Dendritic cell treated with granulocyte-macrophage colony-stimulating factor and Interleukin-4, amounts not matched to agents 40 ng/mL and 50 ng/mL, for 4 days (primary cell): Measurements from ENCODE around the gene YPEL4.
"Not testable (repeated sequence)": the region's sequence is repeated elsewhere in the genome, so short reads cannot be mapped to it uniquely, and the experiment has no call there.

Experiments used
- H3K27ac Mint-ChIP-seq: one replicate; pipeline ENCODE4 v1.8.0; 2022; ENCODE audit warnings: mild to moderate bottlenecking, mixed read lengths
- H3K27me3 Mint-ChIP-seq: one replicate; pipeline ENCODE4 v1.8.0; 2022; ENCODE audit warnings: mild to moderate bottlenecking, mixed read lengths
- H3K36me3 Mint-ChIP-seq: one replicate; pipeline ENCODE4 v1.8.0; 2022; ENCODE audit warnings: low read depth, mixed read lengths
- H3K4me1 Mint-ChIP-seq: one replicate; pipeline ENCODE4 v1.8.0; 2022; ENCODE audit warnings: low read depth, mixed read lengths
- H3K4me3 Mint-ChIP-seq: one replicate; pipeline ENCODE4 v1.8.0; 2022; ENCODE audit warnings: mild to moderate bottlenecking, moderate library complexity, mixed read lengths
- H3K9me3 Mint-ChIP-seq: one replicate; pipeline ENCODE4 v1.8.0; 2022; ENCODE audit warnings: mixed read lengths
- intact Hi-C: fragments of 100-400 bp; cut with micrococcal nuclease; formaldehyde crosslinking; loops from one replicate; pipeline ENCODE4 v1.15.0; 2022

Gene YPEL4

GRCh38 chr11:57649826-57650738, at the start of gene YPEL4:
Gene YPEL4, minus strand, starts transcription at chr11:57649912. Its CDS starts 2,805 bp downstream, at chr11:57647107.
- H3K36me3 Mint-ChIP-seq = peaks cover 6% of the 10 kb centered on the region
- H3K9me3 Mint-ChIP-seq = no peaks in the 10 kb centered on the region
- H3K27ac Mint-ChIP-seq = peak within 1 kb of the TSS; percentile 75
- intact Hi-C loops = loop anchor here (10.0 kb wide), 1 partner anchor 145 kb away; no protein-coding TSS in a partner anchor
- peaks cover 26% of the 10 kb centered on the region for H3K27me3 Mint-ChIP-seq
- H3K4me3 Mint-ChIP-seq = peak within 1 kb of the TSS; percentile 81
- H3K4me1 Mint-ChIP-seq = peaks cover 88% of the 10 kb centered on the region

- Mint-ChIP-seq H3K27me3 (no peaks in the 10 kb centered on the region), H3K27ac (no peak overlapping the region), H3K4me1 (no peaks in the 10 kb centered on the region), H3K9me3 (no peaks in the 10 kb centered on the region), H3K4me3 (no peak overlapping the region), H3K36me3 (peaks cover 99% of the 10 kb centered on the region)
- intact Hi-C loops = no loop called here
Observed at GRCh38 chr11:57698843-57699365, 49.2 kb upstream of the YPEL4 start.

- intact Hi-C loops, H3K4me1 Mint-ChIP-seq, H3K27me3 Mint-ChIP-seq, H3K9me3 Mint-ChIP-seq, H3K4me3 Mint-ChIP-seq, H3K27ac Mint-ChIP-seq: not testable (repeated sequence)
- peaks cover 92% of the 10 kb centered on the region for H3K36me3 Mint-ChIP-seq
Observed at GRCh38 chr11:57690474-57690873, 40.8 kb upstream of the YPEL4 start.

- no peak overlapping the region for H3K4me3 Mint-ChIP-seq
- intact Hi-C loops = no loop called here
- H3K9me3 Mint-ChIP-seq = no peaks in the 10 kb centered on the region
- peaks cover 98% of the 10 kb centered on the region for H3K36me3 Mint-ChIP-seq
- H3K27me3 Mint-ChIP-seq = no peaks in the 10 kb centered on the region
- H3K4me1 Mint-ChIP-seq = peaks cover 21% of the 10 kb centered on the region
- no peak overlapping the region for H3K27ac Mint-ChIP-seq
Observed at GRCh38 chr11:57681168-57681567, 31.5 kb upstream of the YPEL4 start.

- Mint-ChIP-seq H3K36me3 (peaks cover 98% of the 10 kb centered on the region), H3K9me3 (no peaks in the 10 kb centered on the region), H3K27ac (no peak overlapping the region), H3K4me1 (peaks cover 27% of the 10 kb centered on the region), H3K4me3 (no peak overlapping the region), H3K27me3 (no peaks in the 10 kb centered on the region)
- intact Hi-C loops = no loop called here
Observed at GRCh38 chr11:57680552-57680874, 30.8 kb upstream of the YPEL4 start.

GRCh38 chr11:57679396-57679795, 29.7 kb upstream of the YPEL4 start:
- H3K4me1 Mint-ChIP-seq = peaks cover 33% of the 10 kb centered on the region

GRCh38 chr11:57675176-57675941, 25.6 kb upstream of the YPEL4 start:
- no peaks in the 10 kb centered on the region for H3K27me3 Mint-ChIP-seq
- H3K4me3 Mint-ChIP-seq = no peak overlapping the region
- no peak overlapping the region for H3K27ac Mint-ChIP-seq
- peaks cover 93% of the 10 kb centered on the region for H3K36me3 Mint-ChIP-seq
- H3K9me3 Mint-ChIP-seq = no peaks in the 10 kb centered on the region
- intact Hi-C loops = no loop called here
- H3K4me1 Mint-ChIP-seq = peaks cover 51% of the 10 kb centered on the region

More at GRCh38 chr11:57679396-57679795, 29.7 kb upstream of the YPEL4 start:
- Mint-ChIP-seq H3K4me3 (no peak overlapping the region), H3K27me3 (no peaks in the 10 kb centered on the region), H3K36me3 (peaks cover 98% of the 10 kb centered on the region), H3K27ac (no peak overlapping the region), H3K9me3 (no peaks in the 10 kb centered on the region)
- intact Hi-C loops = no loop called here

GRCh38 chr11:57674251-57674650, 24.5 kb upstream of the YPEL4 start:
- intact Hi-C loops = no loop called here
- H3K27me3 Mint-ChIP-seq = no peaks in the 10 kb centered on the region

GRCh38 chr11:57668434-57668782, 18.7 kb upstream of the YPEL4 start:
- H3K4me3 Mint-ChIP-seq = peak overlapping the region; percentile 84
- intact Hi-C loops = loop anchor here (1.0 to 10.0 kb wide), 2 partner anchors 99 to 856 kb away; no protein-coding TSS in a partner anchor
- H3K27ac Mint-ChIP-seq = peak overlapping the region; percentile 97
- no peaks in the 10 kb centered on the region for H3K9me3 Mint-ChIP-seq
- H3K4me1 Mint-ChIP-seq = peaks cover 45% of the 10 kb centered on the region
- H3K36me3 Mint-ChIP-seq = peaks cover 49% of the 10 kb centered on the region
- H3K27me3 Mint-ChIP-seq = no peaks in the 10 kb centered on the region

More at GRCh38 chr11:57674251-57674650, 24.5 kb upstream of the YPEL4 start:
- Mint-ChIP-seq H3K4me1 (peaks cover 57% of the 10 kb centered on the region), H3K9me3 (no peaks in the 10 kb centered on the region), H3K4me3 (no peak overlapping the region), H3K27ac (no peak overlapping the region), H3K36me3 (peaks cover 84% of the 10 kb centered on the region)

- Mint-ChIP-seq H3K27ac (peak within 1 kb of the TSS; percentile 97), H3K9me3 (no peaks in the 10 kb centered on the region), H3K36me3 (peaks cover 46% of the 10 kb centered on the region), H3K4me3 (peak within 1 kb of the TSS; percentile 84), H3K27me3 (no peaks in the 10 kb centered on the region), H3K4me1 (peaks cover 40% of the 10 kb centered on the region)
- intact Hi-C loops = loop anchor here (1.0 to 10.0 kb wide), 5 partner anchors 11 to 911 kb away; partner anchors contain the start of genes CLP1, MED19, TMX2 and ZFP91
Observed at GRCh38 chr11:57667736-57668433, 18.2 kb upstream of the YPEL4 start, which contains the start of gene ZDHHC5. Gene ZDHHC5, plus strand, starts transcription at chr11:57668114. Its CDS starts 4,977 bp downstream, at chr11:57673091.

GRCh38 chr11:57667117-57667735, 17.5 kb upstream of the YPEL4 start:
- Mint-ChIP-seq H3K9me3 (no peaks in the 10 kb centered on the region), H3K27ac (peak overlapping the region; percentile 97), H3K4me1 (peaks cover 33% of the 10 kb centered on the region), H3K4me3 (peak overlapping the region; percentile 84), H3K36me3 (peaks cover 46% of the 10 kb centered on the region), H3K27me3 (no peaks in the 10 kb centered on the region)
- intact Hi-C loops = loop anchor here (1.0 to 10.0 kb wide), 4 partner anchors 10 to 912 kb away; partner anchors contain the start of genes CLP1, MED19, TMX2 and ZFP91

GRCh38 chr11:57663975-57664374, 14.3 kb upstream of the YPEL4 start:
- H3K9me3 Mint-ChIP-seq = no peaks in the 10 kb centered on the region
- no peak overlapping the region for H3K4me3 Mint-ChIP-seq
- no peaks in the 10 kb centered on the region for H3K27me3 Mint-ChIP-seq
- intact Hi-C loops = loop anchor here (10.0 kb wide), 1 partner anchor 861 kb away; no protein-coding TSS in a partner anchor
- H3K36me3 Mint-ChIP-seq = peaks cover 63% of the 10 kb centered on the region
- H3K27ac Mint-ChIP-seq = no peak overlapping the region
- H3K4me1 Mint-ChIP-seq = peaks cover 16% of the 10 kb centered on the region

- intact Hi-C loops = loop anchor here (10.0 kb wide), 1 partner anchor 862 kb away; no protein-coding TSS in a partner anchor
- peaks cover 25% of the 10 kb centered on the region for H3K4me1 Mint-ChIP-seq
- H3K27me3 Mint-ChIP-seq = no peaks in the 10 kb centered on the region
- no peaks in the 10 kb centered on the region for H3K9me3 Mint-ChIP-seq
- H3K36me3 Mint-ChIP-seq = peaks cover 58% of the 10 kb centered on the region
- H3K27ac Mint-ChIP-seq = no peak overlapping the region
- no peak overlapping the region for H3K4me3 Mint-ChIP-seq
Observed at GRCh38 chr11:57662893-57663292, 13.2 kb upstream of the YPEL4 start.
